Nephron progenitor cell (in vitro differentiated cells): ENCODE data around the gene SORCS2.

Experiments
- DNase-seq: peaks from one replicate; pipeline ENCODE4 v3.0.0; 2021
- H3K27ac Mint-ChIP-seq: 2 replicates; pipeline ENCODE4 v1.8.0; 2021; ENCODE audit warnings: mild to moderate bottlenecking, moderate library complexity, mixed read lengths
- H3K27me3 Mint-ChIP-seq: 2 replicates; pipeline ENCODE4 v1.8.0; 2021; ENCODE audit warnings: mild to moderate bottlenecking, low read depth, mixed read lengths; ENCODE audit not compliant: poor library complexity
- H3K36me3 Mint-ChIP-seq: 2 replicates; pipeline ENCODE4 v1.8.0; 2021; ENCODE audit warnings: low read depth, mixed read lengths
- H3K4me1 Mint-ChIP-seq: 2 replicates; pipeline ENCODE4 v1.8.0; 2021; ENCODE audit warnings: mixed read lengths
- H3K4me3 Mint-ChIP-seq: 2 replicates; pipeline ENCODE4 v1.8.0; 2021; ENCODE audit warnings: mild to moderate bottlenecking, moderate library complexity, mixed read lengths
- H3K9me3 Mint-ChIP-seq: 2 replicates; pipeline ENCODE4 v1.8.0; 2021; ENCODE audit warnings: mild to moderate bottlenecking, moderate library complexity, mixed read lengths
- TF ChIP-seq, protein P1 (sequence below): fragments of 200-600 bp; sonication (generic); IDR thresholded peaks from 2 replicates; pipeline ENCODE4 v1.5.0; 2021; ENCODE audit warnings: antibody characterized with exemption

Gene SORCS2

DNA sequence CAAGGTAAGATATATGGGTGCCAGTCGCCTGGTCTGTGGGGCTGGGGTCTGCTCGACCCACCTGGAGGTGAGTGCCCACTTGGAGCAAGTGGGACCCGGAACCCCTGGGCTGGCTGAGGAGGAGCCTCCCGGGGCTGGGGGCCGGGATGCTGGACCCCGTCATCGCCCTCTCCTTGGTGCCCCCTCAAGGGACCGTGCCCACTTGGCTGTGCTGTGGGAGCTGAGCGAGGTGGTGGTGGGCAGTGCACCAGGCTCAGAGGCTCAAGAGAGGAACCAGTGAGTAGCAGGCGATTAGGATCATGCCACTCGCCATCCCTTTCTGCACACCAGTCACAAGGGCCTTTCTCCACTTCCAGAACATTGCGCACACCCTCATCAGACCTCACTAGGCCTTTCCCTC lies 446.2 kb downstream of the SORCS2 start:
- Mint-ChIP-seq H3K4me3 (no peak overlapping the region), H3K27me3 (peaks cover 4% of the 10 kb centered on the region), H3K9me3 (peaks cover under 1% of the 10 kb centered on the region), H3K27ac (no peak overlapping the region), H3K36me3 (no peaks in the 10 kb centered on the region), H3K4me1 (peaks cover 43% of the 10 kb centered on the region)
- TF ChIP-seq, protein P1, sequence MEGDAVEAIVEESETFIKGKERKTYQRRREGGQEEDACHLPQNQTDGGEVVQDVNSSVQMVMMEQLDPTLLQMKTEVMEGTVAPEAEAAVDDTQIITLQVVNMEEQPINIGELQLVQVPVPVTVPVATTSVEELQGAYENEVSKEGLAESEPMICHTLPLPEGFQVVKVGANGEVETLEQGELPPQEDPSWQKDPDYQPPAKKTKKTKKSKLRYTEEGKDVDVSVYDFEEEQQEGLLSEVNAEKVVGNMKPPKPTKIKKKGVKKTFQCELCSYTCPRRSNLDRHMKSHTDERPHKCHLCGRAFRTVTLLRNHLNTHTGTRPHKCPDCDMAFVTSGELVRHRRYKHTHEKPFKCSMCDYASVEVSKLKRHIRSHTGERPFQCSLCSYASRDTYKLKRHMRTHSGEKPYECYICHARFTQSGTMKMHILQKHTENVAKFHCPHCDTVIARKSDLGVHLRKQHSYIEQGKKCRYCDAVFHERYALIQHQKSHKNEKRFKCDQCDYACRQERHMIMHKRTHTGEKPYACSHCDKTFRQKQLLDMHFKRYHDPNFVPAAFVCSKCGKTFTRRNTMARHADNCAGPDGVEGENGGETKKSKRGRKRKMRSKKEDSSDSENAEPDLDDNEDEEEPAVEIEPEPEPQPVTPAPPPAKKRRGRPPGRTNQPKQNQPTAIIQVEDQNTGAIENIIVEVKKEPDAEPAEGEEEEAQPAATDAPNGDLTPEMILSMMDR: no peak
- no peak for DNase-seq

DNA sequence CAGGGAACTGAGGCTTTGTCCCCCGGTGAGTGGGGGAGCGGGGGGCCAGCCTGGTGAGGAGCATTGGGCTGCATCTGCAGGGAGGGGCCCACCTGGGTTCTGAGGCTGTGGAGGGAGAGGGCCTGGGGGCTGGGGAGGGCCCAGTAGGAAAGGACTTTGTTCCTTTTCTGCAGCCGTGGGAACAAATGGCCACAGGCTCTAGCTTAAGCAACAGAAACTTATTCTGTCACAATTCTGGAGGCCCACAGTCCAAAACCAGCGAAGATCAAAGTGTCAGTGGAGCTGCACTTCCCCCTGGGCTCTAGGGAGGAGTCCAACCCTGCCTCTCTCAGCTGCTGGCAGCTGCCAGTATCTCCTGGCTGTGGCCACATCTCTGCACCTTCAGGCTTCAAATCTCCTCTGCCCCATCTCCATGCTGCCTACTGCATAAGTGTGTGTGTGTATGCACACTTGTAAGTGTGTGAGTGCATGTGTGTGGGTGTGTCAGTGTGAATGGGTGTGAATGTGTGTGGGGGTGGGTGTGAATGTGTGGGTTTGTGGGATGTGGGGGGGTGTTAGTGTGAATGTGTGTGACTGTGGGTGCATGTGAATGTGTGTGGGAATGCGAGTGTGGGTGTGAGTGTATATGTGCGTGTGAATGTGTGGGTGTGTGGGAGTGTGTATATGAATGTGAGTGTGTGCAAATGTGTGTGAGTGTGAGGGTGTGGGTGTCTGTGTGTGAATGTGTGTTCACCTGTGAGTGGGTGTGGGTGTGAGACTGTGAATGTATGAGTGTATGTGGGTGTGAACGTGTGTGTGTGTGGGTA lies 446.8 kb downstream of the SORCS2 start:
- Mint-ChIP-seq H3K27me3 (peaks cover 1% of the 10 kb centered on the region), H3K9me3 (peaks cover 4% of the 10 kb centered on the region), H3K4me3 (no peak overlapping the region), H3K4me1 (peaks cover 40% of the 10 kb centered on the region), H3K36me3 (no peaks in the 10 kb centered on the region), H3K27ac (no peak overlapping the region)
- TF ChIP-seq, protein P1: no peak
- no peak for DNase-seq

DNA sequence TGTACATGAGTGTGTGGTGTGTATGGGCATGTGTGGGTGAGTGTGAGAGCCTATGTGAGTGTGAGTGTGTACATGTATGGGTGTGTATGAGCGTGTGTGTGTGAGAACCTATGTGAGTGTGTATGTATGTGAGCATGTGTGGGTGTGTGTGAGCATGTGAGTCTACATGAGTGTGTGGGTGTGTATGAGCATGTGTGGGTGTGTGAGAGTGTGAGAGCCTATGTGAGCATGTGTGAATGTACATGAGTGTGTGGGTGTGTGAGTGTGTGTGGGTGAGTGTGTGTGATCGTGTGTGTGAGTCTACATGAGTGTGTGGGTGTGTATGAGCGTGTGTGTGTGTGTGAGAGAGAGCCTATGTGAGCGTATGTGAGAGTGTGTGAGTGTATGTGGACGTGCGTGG lies 447.8 kb downstream of the SORCS2 start:
- peaks cover 13% of the 10 kb centered on the region for H3K9me3 Mint-ChIP-seq
- H3K4me3 Mint-ChIP-seq: no peak overlapping the region
- TF ChIP-seq, protein P1: no peak
- H3K27ac Mint-ChIP-seq: no peak overlapping the region
- no peak for DNase-seq
- H3K27me3 Mint-ChIP-seq: no peaks in the 10 kb centered on the region
- peaks cover 32% of the 10 kb centered on the region for H3K4me1 Mint-ChIP-seq
- H3K36me3 Mint-ChIP-seq: peaks cover 8% of the 10 kb centered on the region

DNA sequence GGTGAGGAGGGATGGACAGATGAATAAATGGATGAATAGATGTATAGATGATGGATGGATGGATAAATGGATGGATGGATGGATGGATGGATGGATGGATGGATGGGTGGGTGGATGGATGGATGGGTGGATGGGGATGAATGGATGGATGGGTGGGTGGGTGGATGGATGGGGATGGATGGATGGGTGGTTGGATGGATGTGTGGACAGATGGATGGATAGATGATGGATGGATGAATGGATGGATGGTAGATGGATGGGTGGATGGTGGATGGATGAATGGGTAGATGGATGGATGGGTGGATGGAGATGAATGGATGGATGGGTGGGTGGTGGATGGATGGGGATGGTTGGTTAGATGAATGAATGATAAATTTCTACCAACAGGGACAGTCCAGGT lies 449.4 kb downstream of the SORCS2 start:
- TF ChIP-seq, protein P1: no peak
- H3K36me3 Mint-ChIP-seq: peaks cover 11% of the 10 kb centered on the region

DNA sequence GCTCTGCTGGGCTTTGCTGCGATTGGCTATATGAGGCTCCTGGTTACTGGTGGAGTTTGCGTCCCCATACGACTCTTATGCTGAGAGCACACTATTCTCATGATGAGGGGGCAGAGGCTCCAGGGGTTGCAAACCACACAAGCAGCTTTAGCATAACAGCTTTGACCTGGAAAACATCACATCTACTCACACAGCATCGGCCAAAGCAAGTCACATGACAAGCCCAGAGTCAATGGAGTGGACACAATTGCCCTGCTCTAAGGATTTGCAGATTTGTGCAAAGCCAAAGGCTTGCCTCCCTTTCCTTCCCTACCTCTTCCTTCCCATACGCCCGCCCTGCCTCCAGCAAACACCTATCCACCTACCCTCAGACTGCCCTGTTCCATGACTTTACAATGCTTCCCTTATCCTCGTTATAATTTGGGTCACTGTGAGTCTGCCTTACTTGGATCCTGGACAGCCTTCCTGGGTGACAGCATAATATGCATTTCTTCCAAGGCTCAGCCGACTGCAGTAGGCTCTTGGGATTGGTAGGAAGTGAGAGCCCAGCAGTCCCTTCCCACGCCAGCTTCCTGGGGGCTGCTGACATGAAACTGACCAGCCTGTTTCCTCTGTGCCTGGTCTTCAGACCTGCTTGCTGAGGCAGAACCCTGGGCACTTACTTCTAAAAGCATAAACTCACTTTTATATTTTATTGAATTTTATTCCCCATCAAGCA lies 450.6 kb downstream of the SORCS2 start:
- TF ChIP-seq, protein P1: no peak

More for the DNA sequence above, 449.4 kb downstream of the SORCS2 start:
- DNase-seq: no peak
- H3K9me3 Mint-ChIP-seq: peaks cover 23% of the 10 kb centered on the region
- H3K4me1 Mint-ChIP-seq: peaks cover 24% of the 10 kb centered on the region
- no peak overlapping the region for H3K4me3 Mint-ChIP-seq
- H3K27ac Mint-ChIP-seq: no peak overlapping the region
- no peaks in the 10 kb centered on the region for H3K27me3 Mint-ChIP-seq

More for the DNA sequence above, 450.6 kb downstream of the SORCS2 start:
- Mint-ChIP-seq H3K4me1 (peaks cover 31% of the 10 kb centered on the region), H3K36me3 (peaks cover 11% of the 10 kb centered on the region), H3K27ac (no peak overlapping the region), H3K4me3 (no peak overlapping the region), H3K9me3 (peaks cover 23% of the 10 kb centered on the region), H3K27me3 (no peaks in the 10 kb centered on the region)
- no peak for DNase-seq
